ENCODE data around the gene HOXC9.
A peak's percentile ranks its signal among the peaks of the same experiment; 100 is the strongest.

The HOXC9 gene

DNA sequence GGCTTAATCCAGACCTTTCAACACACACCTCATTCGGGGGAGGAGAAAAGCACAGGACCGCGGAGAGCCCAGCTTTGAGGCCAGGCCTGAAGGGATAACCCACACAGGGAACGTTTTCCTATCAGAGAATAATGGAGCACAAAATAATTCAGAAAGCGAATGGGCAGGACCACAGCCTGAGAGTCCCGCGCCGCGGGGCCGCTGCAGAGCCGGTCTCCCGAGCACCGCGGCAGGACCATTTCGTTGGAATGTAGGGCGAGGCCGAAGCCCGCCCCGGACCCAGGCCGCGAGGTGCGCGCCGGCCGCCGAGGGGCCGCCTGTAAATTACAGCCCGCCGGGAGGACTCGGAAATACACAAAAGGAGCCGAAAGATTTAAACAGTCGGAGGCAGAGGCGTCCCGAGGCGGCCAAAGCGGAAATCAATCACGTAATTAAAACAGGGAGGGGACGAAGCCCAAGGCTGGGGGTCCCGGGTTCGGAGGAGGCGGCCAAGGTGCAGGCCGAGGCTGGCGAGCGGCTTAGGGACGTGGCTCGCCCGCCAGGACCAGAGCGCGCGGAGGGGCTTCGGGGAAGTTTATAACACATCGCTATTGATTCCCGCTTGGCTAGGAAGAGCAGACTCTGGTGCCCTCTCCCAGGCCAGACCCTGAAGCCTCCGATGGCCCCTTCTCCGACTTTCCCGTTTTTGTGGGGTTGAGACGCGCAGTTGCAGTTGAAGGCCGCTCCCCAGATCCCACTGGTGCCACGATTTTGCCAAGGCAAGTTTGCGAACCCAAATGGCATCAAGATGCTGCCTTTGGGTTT lies 47.4 kb downstream of the HOXC9 start:
- DNase-seq (ENCODE audit: low spot score): no peak
- TF ChIP-seq, protein P1, sequence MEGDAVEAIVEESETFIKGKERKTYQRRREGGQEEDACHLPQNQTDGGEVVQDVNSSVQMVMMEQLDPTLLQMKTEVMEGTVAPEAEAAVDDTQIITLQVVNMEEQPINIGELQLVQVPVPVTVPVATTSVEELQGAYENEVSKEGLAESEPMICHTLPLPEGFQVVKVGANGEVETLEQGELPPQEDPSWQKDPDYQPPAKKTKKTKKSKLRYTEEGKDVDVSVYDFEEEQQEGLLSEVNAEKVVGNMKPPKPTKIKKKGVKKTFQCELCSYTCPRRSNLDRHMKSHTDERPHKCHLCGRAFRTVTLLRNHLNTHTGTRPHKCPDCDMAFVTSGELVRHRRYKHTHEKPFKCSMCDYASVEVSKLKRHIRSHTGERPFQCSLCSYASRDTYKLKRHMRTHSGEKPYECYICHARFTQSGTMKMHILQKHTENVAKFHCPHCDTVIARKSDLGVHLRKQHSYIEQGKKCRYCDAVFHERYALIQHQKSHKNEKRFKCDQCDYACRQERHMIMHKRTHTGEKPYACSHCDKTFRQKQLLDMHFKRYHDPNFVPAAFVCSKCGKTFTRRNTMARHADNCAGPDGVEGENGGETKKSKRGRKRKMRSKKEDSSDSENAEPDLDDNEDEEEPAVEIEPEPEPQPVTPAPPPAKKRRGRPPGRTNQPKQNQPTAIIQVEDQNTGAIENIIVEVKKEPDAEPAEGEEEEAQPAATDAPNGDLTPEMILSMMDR (IDR thresholded peaks at IDR 0.05; ENCODE audit: extremely low read depth, missing control alignments): no peak

DNA sequence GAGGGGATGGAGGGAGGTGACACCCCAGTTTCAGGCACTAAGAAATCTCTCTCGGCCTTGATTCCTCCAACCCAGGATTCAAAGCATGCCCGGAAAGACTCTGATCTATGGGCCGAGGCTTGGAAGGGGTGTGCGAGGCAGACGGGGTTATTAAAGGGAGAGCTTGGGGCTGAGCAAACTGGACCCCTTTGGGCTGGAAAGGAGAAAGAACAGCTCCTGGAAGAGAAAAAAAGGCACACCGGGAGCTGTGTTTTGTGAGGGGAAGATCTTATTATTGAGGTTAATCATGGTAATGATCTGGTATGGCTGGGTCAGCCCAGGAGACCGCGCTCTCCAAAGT lies 48.0 kb downstream of the HOXC9 start:
- no peak for DNase-seq (ENCODE audit: low spot score)
- TF ChIP-seq, protein P1 (IDR thresholded peaks at IDR 0.05; ENCODE audit: extremely low read depth, missing control alignments): no peak

DNA sequence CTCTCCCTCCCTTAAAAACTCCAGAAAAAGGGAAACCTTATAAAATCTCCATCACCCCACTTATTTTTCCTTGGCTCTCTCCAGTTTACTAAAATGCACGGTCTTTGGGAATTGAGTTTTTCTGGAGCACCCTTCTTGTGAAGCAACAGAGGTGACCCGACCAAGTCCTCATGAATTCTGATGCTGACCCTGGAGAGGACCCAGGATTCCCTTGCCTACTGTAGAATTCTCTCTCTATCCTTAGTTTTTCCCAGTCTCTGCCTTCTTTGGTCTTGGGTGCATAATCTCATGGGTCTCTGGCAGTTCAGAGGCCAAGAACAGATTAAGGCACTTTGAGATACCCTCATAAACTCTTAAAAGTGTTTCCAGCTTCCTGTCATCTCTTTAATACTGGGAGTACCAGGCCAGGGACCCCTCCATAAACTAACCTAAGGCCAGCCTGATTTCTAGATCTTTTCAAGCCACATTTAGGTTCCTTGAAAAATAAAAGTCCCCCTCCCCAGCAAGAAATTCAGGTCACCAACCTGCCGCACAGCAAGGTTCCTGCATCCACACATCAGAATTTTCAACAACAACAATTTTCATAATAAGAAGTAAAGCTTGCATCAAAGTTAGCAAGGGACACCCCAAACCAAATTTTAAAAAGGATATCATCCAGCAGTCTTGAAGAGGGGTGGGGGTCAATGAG lies 48.6 kb downstream of the HOXC9 start:
- TF ChIP-seq, protein P1 (IDR thresholded peaks at IDR 0.05; ENCODE audit: extremely low read depth, missing control alignments): no peak
- DNase-seq (ENCODE audit: low spot score): no peak

DNA sequence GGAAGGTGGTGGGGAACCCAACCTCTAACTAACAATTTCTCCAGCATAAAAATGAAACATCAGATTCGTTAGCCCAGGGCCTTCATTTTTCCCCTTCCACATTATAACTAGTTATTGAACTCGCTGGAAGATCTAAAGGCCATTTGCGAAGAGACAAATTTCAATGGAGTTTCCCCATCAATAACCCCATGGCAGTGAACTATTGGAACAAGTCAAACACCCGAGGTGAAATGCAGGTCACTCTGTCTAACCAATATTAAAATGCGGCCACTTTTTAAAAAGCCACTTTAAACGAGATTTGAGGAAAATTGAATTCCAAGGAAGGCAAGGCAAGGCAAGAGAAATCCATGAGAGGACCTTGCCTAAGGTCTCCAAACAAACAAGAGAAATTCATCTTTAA lies 49.1 kb downstream of the HOXC9 start:
- TF ChIP-seq, protein P1 (IDR thresholded peaks at IDR 0.05; ENCODE audit: extremely low read depth, missing control alignments): no peak
- no peak for DNase-seq (ENCODE audit: low spot score)

DNA sequence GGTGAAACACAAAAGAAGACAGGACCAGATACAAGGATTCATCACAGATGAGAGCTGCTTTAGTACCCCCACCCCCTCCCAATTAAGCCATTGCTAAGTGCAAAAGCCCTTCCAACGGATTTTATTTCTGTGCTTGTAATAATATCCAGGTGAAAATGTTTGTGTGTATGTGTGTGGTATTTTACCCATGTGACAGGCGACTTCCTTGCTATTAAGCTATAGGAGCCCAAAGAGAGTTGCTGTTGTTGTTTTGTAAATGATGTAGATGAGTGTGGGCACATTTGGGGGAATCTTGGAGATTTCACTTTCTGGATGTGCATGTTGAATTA lies 50.5 kb downstream of the HOXC9 start:
- TF ChIP-seq, protein P1 (IDR thresholded peaks at IDR 0.05; ENCODE audit: extremely low read depth, missing control alignments): no peak
- no peak for DNase-seq (ENCODE audit: low spot score)

DNA sequence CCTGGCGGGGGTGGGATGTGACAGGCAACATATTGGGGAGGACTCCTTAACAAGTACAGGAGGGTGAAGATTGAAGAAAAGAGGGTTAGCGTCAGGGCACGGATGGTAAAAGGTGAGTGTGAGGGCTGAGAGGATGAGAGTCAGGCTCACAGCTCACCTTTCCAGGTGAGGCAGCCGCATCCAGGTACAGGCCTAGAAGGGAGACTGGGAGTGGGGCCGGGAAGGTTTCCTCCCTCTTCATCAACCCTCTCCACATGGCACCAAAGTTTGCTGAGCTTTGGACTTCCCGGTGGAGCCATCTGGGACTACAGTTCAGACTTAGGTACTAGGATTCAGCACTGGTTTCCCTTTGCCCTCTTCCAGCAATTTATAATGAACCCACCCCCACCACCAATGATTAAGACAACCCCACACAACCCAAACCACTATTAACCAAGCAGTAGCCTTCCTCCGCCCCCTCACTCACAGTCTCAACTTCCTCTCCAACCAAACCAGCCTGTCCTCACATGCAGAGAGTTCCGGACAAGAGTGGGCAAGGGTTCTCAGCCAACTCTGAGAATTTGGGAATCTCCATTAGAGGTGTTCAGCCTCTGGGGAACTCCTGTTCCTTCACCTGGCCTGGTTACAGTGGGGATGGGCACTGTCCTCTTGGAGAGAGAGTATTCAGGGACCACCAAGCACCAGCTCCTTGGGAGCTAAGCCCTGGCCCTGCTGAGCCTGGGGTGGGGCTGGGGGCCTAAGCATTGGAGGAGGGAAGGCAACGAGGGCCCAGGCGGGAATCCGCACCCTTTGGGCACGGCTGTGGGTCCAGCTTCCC lies 51.3 kb downstream of the HOXC9 start:
- peak; percentile 58 for DNase-seq (ENCODE audit: low spot score)
- TF ChIP-seq, protein P1 (IDR thresholded peaks at IDR 0.05; ENCODE audit: extremely low read depth, missing control alignments): no peak
